GM18867 (cell line): ENCODE data around the gene RAI1.
A peak's percentile ranks its signal among the peaks of the same experiment; 100 is the strongest.
"Not testable (repeated sequence)": the region's sequence is repeated elsewhere in the genome, so short reads cannot be mapped to it uniquely, and the experiment has no call there.

ENCODE experiments used
- ATAC-seq: cut with Tn5 transposase; IDR thresholded peaks from one replicate; pipeline ENCODE4 v1.9.1; 2021; ENCODE audit warnings: mild to moderate bottlenecking, moderate library complexity; ENCODE audit not compliant: unreplicated experiment

RAI1 gene

GRCh38 chr17:17681187-17681743 is at the start of gene RAI1:
Gene RAI1, plus strand, starts transcription at chr17:17681458. Its CDS starts 111,491 bp downstream, at chr17:17792949.
- peak; percentile 51 for ATAC-seq

GRCh38 chr17:17632690-17633089 is 48.6 kb upstream of the RAI1 start:
- ATAC-seq: not testable (repeated sequence)

- ATAC-seq: no peak
Measured at GRCh38 chr17:17633310-17633709, 47.9 kb upstream of the RAI1 start.

- ATAC-seq: no peak
Measured at GRCh38 chr17:17635126-17635525, 46.1 kb upstream of the RAI1 start.

- not testable (repeated sequence) for ATAC-seq
Measured at GRCh38 chr17:17635537-17636271, 45.6 kb upstream of the RAI1 start.

GRCh38 chr17:17636272-17636885 is 44.9 kb upstream of the RAI1 start:
- ATAC-seq: no peak

- ATAC-seq: no peak
Measured at GRCh38 chr17:17638467-17638866, 42.8 kb upstream of the RAI1 start.

- ATAC-seq: not testable (repeated sequence)
Measured at GRCh38 chr17:17639661-17640270, 41.5 kb upstream of the RAI1 start.

- no peak for ATAC-seq
Measured at GRCh38 chr17:17641621-17642409, 39.4 kb upstream of the RAI1 start.

- ATAC-seq: not testable (repeated sequence)
Measured at GRCh38 chr17:17645148-17645547, 36.1 kb upstream of the RAI1 start.

- ATAC-seq: no peak
Measured at GRCh38 chr17:17645961-17646360, 35.3 kb upstream of the RAI1 start.

- no peak for ATAC-seq
Measured at GRCh38 chr17:17647524-17648178, 33.6 kb upstream of the RAI1 start.

- ATAC-seq: no peak
Measured at GRCh38 chr17:17648762-17649161, 32.5 kb upstream of the RAI1 start.

- no peak for ATAC-seq
Measured at GRCh38 chr17:17650959-17651358, 30.3 kb upstream of the RAI1 start.

- ATAC-seq: no peak
Measured at GRCh38 chr17:17653343-17653742, 27.9 kb upstream of the RAI1 start.

- no peak for ATAC-seq
Measured at GRCh38 chr17:17659340-17659739, 21.9 kb upstream of the RAI1 start.

- no peak for ATAC-seq
Measured at GRCh38 chr17:17661134-17661533, 20.1 kb upstream of the RAI1 start.

GRCh38 chr17:17661834-17662385 is 19.3 kb upstream of the RAI1 start:
- ATAC-seq: no peak

- ATAC-seq: peak; percentile 87
Measured at GRCh38 chr17:17663160-17664063, 17.8 kb upstream of the RAI1 start.
